ENCODE results near the gene TECTA. TPM values are rescaled to one million over a fixed set of nuclear protein-coding genes. Genes with fewer than 3 reads are reported as not detected.

The TECTA gene
- total RNA-seq, 2 experiments from 2014 or later: 0.23 to 0.30 TPM

DNA sequence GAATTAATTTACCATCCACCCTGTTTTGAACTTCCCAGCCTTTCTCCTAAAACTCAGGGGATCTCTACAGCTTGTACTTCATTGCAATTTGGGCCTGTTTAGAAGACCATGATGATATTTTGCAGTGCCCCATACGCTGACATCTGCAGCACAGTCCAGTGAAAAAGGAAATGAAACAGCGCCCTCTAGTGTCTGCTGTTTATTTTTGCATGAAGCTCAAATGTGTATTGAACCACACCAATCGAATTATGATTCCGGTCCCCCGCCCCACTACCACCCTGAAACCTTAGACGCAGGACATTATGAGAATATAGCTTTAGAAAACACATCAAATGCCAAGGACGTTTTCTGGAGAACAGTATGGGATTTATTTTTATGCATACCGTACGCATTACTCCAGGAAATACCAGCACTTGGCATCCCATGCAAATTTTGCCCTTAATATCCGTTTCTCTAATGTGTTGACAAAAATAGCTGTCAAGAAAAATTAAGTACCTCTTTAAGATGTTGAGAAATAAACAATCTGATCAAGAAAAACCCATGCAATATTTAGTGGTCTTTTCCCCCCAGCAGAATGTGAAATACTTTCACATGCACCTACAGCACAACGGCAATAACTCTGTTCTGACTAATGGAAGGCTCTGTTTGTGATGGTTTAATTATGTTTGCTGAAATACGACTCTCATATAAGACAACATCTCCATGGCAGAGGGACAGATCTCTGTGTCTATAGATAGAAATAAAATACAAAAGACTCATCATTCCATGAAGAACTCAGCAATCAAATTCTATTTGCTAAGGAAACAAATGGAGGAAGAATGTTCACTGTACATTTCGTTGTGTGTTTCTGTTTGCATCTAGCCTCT lies 93.9 kb downstream of the TECTA start:
- H3K36me3 Mint-ChIP-seq: no peaks in the 10 kb centered on the region
- H3K4me1 Mint-ChIP-seq: peaks cover 7% of the 10 kb centered on the region
- DNase-seq (no peak), ATAC-seq (ENCODE audit: low read depth) (peak; percentile 82)
- H3K27me3 Mint-ChIP-seq: peaks cover 24% of the 10 kb centered on the region
- H3K4me3 Mint-ChIP-seq: no peak overlapping the region
- no peak overlapping the region for H3K27ac Mint-ChIP-seq
- H3K9me3 Mint-ChIP-seq: no peaks in the 10 kb centered on the region
- POLR2A ChIA-PET: no interaction called here

DNA sequence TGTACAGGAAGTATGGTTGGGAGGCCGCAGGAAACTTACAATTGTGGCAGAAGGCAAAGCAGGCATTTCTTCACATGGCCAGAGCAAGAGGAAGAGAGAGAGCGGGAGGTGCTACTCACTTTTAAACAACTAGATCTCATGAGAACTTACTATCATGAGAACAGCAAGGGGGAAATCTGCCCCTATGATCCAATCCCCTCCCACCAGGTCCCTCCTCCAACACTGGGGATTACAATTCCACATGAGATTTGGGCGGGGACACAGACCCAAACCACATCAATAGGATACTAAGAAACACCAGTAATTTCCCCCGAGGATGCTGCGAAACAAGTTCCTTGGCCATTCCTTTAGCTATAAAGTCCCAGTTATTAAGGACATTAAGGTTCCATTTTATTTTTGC lies 97.4 kb downstream of the TECTA start:
- no peaks in the 10 kb centered on the region for H3K9me3 Mint-ChIP-seq
- H3K4me3 Mint-ChIP-seq: no peak overlapping the region
- POLR2A ChIA-PET: no interaction called here
- H3K27ac Mint-ChIP-seq: no peak overlapping the region
- ATAC-seq (ENCODE audit: low read depth): no peak
- DNase-seq: no peak
- H3K4me1 Mint-ChIP-seq: peaks cover 7% of the 10 kb centered on the region
- no peaks in the 10 kb centered on the region for H3K36me3 Mint-ChIP-seq
- peaks cover 25% of the 10 kb centered on the region for H3K27me3 Mint-ChIP-seq

DNA sequence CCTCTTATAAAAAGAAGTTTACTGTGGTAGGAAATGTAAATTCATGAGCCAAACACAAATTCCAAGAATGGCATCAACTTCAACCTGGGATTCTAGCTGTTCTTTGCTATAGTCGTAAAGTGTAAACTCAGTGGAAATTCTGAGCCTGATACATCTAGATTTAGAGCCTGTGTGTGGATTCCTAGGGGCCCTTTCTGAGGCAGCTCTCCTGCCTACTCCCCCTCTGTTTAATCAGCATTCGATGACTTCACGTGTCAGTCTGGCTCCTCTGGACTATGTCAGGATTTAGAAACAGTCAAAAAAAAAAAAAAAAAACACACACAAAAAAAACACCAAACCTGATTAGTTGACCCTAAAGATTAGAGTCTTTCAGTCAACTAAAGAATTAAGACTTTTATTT lies 98.5 kb downstream of the TECTA start:
- no peak for ATAC-seq (ENCODE audit: low read depth)
- no peak overlapping the region for H3K27ac Mint-ChIP-seq
- no peaks in the 10 kb centered on the region for H3K36me3 Mint-ChIP-seq
- no peak for DNase-seq
- POLR2A ChIA-PET: no interaction called here
- no peaks in the 10 kb centered on the region for H3K9me3 Mint-ChIP-seq
- peaks cover 7% of the 10 kb centered on the region for H3K4me1 Mint-ChIP-seq
- H3K4me3 Mint-ChIP-seq: no peak overlapping the region
- H3K27me3 Mint-ChIP-seq: peaks cover 32% of the 10 kb centered on the region

DNA sequence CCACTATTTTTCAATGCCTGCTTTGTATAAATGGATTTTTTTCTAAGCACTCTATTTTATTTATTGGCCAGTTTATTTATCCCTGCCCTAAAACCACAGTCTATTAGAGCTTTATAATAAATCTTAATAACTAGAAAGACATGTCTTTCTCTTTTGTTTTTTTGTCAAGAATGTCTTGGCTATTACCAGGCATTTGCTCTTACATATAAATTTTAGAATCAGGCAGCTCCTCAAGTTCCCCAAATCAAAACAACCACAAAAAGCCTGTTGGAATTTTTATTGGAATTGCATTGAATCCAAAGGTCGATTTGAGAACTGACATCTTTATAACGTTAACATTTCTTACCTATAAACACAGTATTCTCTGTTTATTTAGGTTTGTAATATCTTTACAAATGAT lies 105.8 kb downstream of the TECTA start:
- POLR2A ChIA-PET: no interaction called here

DNA sequence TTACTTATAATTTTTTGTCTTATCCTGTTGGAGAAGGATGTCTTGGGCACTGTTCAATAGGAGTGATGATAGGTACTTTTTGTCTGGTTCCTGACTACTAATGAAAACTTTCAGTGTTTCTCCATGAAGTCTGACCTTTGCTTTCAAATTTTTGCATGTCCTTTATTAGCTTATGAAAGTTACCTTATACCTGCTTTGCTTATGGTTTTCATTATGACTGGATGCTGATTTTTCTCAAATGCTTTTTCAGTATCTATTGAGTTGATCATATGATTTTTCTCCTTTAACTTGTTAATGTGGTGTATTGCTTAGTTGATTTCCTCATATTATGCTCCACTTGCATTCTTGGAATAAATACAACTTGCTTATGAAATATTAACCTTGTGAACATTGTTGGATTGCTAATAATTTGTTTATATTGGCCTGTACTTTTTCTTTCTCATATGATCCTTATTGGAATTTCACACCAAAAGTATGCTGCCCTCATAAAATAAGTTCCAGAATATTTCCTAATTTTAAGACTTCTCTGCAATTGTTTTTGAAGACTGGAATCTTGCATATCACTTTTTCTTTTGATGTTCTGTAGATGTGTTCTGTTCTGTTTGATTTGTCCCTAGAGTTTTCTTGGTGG lies 106.6 kb downstream of the TECTA start:
- no peak overlapping the region for H3K4me3 Mint-ChIP-seq
- no peak for DNase-seq
- ATAC-seq (ENCODE audit: low read depth): no peak
- no peaks in the 10 kb centered on the region for H3K9me3 Mint-ChIP-seq
- H3K36me3 Mint-ChIP-seq: no peaks in the 10 kb centered on the region
- H3K4me1 Mint-ChIP-seq: peaks cover 5% of the 10 kb centered on the region
- POLR2A ChIA-PET: no interaction called here
- H3K27ac Mint-ChIP-seq: no peak overlapping the region
- peaks cover 29% of the 10 kb centered on the region for H3K27me3 Mint-ChIP-seq

More for the DNA sequence above, 105.8 kb downstream of the TECTA start:
- H3K27me3 Mint-ChIP-seq: peaks cover 24% of the 10 kb centered on the region
- no peaks in the 10 kb centered on the region for H3K9me3 Mint-ChIP-seq
- no peak overlapping the region for H3K4me3 Mint-ChIP-seq
- no peak for ATAC-seq (ENCODE audit: low read depth)
- no peaks in the 10 kb centered on the region for H3K36me3 Mint-ChIP-seq
- no peaks in the 10 kb centered on the region for H3K4me1 Mint-ChIP-seq
- H3K27ac Mint-ChIP-seq: no peak overlapping the region
- no peak for DNase-seq

DNA sequence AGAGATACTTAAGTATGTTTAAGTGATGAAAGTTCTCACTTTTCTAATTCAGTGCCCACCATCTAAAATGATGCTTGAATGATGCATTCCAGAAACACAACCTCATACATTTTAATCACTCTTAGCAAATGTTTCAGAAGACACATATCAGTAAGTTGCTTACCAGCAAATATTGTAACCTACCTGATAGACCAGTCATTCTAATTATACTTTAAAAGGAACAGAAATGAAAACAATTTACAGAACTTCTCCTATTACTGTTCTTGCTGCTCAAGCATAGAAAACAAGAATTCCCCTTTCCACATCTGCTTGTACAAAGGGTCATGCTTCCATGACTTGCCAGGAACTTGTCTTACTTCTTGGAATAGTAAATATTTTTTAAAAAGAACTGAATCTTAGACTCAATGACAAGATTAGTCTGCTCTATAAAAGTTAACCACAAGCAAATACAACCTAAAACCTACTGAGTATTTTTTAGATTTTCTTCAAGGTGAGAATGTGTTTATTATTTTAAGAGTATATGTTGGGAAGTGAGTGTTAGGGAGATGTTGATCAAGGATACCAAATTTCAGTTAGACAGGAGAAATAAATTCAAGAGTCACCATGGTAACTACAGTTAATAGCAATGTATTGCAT lies 109.5 kb downstream of the TECTA start:
- Mint-ChIP-seq H3K27ac (no peak overlapping the region), H3K9me3 (no peaks in the 10 kb centered on the region), H3K27me3 (peaks cover 37% of the 10 kb centered on the region), H3K4me1 (peaks cover 5% of the 10 kb centered on the region), H3K36me3 (no peaks in the 10 kb centered on the region), H3K4me3 (no peak overlapping the region)
- DNase-seq (no peak), ATAC-seq (ENCODE audit: low read depth) (no peak)
- POLR2A ChIA-PET: no interaction called here

DNA sequence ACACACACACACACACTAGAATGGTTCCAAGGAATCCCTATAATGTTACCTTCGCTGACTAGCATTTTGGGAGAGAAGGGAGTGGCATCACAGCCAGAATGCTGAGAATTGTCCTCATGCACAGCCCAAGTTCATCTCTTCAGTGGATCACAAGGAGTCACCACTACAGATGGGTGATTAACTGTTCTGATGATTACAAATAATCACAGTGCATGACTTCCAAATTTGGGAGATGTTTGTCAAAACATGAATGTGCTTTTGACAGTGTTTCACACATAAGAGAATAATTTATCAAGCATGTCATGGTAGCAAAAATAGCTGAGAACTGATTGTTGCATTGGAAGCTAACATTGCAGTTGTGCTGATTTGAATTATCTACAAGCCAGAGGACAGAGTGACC lies 110.6 kb downstream of the TECTA start:
- POLR2A ChIA-PET: no interaction called here
- H3K4me3 Mint-ChIP-seq: no peak overlapping the region
- DNase-seq: no peak
- no peak overlapping the region for H3K27ac Mint-ChIP-seq
- H3K36me3 Mint-ChIP-seq: no peaks in the 10 kb centered on the region
- no peak for ATAC-seq (ENCODE audit: low read depth)
- H3K27me3 Mint-ChIP-seq: peaks cover 37% of the 10 kb centered on the region
- no peaks in the 10 kb centered on the region for H3K9me3 Mint-ChIP-seq
- H3K4me1 Mint-ChIP-seq: peaks cover 5% of the 10 kb centered on the region

DNA sequence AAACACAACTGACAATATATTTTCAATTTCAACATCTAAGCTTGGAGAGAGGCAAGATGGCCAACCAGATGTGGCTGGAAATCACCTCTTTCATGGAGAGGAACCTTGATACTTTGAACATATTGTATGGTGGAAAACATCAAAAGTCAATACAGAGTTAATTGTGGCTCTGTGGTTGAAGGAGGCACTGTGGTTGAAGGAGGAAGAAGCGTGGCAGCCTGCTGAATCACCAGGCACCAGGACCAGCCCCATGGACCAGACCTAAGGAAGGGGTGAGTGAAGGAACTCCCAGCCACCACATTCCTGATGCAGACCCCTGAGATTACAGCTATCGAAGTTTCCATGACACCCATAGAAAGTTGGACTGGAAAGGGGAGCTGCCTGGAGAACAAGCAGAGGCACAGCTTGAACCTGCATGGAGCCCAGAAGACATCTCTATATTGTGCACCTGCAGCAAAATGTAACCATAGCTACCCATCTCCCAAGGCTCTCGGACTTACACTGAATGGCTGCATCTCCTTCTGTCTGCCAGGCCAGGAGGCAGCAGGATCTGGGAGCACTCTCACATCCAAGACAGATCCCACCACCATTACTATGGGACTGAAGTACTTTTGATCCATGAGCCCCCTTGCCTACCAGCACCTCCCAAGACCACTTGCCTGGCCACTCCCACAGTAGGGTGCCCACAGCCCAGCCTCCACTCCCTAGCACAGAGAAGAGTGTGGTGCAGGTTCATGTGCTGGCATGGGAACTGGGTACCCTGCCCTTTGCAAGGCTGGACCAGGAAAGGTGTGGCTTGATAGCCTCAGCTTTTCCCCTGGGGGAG lies 111.7 kb downstream of the TECTA start:
- DNase-seq (no peak), ATAC-seq (ENCODE audit: low read depth) (no peak)
- H3K36me3 Mint-ChIP-seq: no peaks in the 10 kb centered on the region
- no peak overlapping the region for H3K4me3 Mint-ChIP-seq
- no peaks in the 10 kb centered on the region for H3K9me3 Mint-ChIP-seq
- POLR2A ChIA-PET: no interaction called here
- peaks cover 41% of the 10 kb centered on the region for H3K27me3 Mint-ChIP-seq
- H3K4me1 Mint-ChIP-seq: peaks cover 5% of the 10 kb centered on the region
- no peak overlapping the region for H3K27ac Mint-ChIP-seq

DNA sequence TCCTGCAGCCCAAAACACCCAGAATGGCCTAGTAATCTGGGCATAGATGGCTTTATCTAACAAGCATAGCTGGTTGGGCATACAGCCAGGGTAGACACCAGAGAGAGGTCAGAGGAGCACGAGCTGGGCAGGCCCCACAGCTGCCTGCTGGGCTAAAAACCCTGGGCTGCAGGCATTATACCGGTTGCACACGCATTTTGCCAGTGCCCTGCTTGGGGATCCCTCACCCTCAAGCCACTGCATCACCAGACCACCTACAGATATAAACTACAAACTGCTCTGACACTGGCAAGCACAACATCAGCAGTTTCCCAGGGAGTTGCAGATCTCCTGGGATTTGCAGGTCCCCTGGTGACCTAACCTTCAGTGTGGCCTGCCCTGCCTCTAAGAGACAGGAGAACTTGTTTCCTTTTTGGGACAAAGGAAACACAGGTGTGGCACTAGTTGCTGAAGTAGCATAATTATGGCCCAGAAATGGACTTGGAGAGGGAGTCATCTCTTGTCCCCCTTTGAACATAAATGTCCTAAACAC lies 112.4 kb downstream of the TECTA start:
- ATAC-seq (ENCODE audit: low read depth): no peak
- no peak overlapping the region for H3K27ac Mint-ChIP-seq
- H3K4me1 Mint-ChIP-seq: peaks cover 5% of the 10 kb centered on the region
- H3K4me3 Mint-ChIP-seq: no peak overlapping the region
- POLR2A ChIA-PET: no interaction called here
- H3K9me3 Mint-ChIP-seq: no peaks in the 10 kb centered on the region
- peaks cover 41% of the 10 kb centered on the region for H3K27me3 Mint-ChIP-seq
- no peaks in the 10 kb centered on the region for H3K36me3 Mint-ChIP-seq
- DNase-seq: no peak

DNA sequence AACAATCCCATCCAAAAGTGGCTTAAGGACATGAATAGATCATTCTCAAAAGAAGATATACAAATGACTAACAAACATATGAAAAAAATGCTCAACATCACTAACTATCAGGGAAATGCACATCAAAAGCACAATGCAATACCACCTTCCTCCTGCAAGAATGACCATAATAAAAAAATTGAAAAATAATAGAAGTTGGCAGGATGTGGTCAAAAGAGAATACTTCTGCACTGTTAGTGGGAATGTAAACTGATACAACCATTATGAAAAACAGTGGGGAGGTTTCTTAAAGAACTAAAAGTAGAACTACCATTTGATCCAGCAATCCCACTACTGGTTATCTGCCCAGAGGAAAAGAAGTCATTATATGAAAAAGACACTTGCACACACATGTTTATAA lies 113.8 kb downstream of the TECTA start:
- Mint-ChIP-seq H3K4me1 (peaks cover 5% of the 10 kb centered on the region), H3K9me3 (no peaks in the 10 kb centered on the region), H3K36me3 (no peaks in the 10 kb centered on the region), H3K4me3 (no peak overlapping the region), H3K27ac (no peak overlapping the region), H3K27me3 (peaks cover 48% of the 10 kb centered on the region)
- DNase-seq (no peak), ATAC-seq (ENCODE audit: low read depth) (no peak)
- POLR2A ChIA-PET: no interaction called here

DNA sequence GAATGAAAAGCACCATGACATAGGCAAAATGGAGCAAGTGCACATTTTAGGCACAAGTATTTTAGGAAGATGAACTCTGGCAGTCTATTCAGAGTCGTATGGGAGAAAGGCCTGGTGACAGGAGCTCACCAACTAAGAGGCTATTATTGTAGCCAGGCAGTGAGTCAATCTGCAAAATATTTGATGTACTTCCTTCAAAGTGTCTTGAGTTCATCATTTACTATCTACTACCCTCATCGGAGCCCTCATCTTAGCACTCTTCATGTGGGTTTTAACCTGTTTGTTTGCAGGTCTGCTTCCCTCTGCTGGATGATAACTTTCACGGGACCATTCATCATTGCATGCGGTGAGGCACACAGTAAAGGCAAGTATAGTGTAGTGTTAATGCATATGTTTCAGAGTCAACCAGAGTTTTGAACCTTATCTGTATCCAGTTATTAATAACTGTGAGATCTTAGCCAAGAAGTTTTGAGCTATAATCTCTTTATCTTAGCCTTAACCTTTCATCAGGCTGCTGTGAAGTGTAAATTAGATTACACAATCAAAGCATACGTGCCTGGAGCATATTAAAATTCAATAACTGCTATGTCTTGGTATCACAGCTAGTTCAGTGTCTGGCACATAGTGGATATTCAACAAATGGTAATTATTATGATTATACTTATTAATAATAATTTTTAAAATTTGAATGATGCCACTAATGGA lies 120.6 kb downstream of the TECTA start:
- Mint-ChIP-seq H3K9me3 (no peaks in the 10 kb centered on the region), H3K27me3 (peaks cover 34% of the 10 kb centered on the region), H3K4me3 (no peak overlapping the region), H3K36me3 (no peaks in the 10 kb centered on the region), H3K27ac (no peak overlapping the region), H3K4me1 (no peaks in the 10 kb centered on the region)
- POLR2A ChIA-PET: no interaction called here
- ATAC-seq (ENCODE audit: low read depth): no peak
- no peak for DNase-seq

DNA sequence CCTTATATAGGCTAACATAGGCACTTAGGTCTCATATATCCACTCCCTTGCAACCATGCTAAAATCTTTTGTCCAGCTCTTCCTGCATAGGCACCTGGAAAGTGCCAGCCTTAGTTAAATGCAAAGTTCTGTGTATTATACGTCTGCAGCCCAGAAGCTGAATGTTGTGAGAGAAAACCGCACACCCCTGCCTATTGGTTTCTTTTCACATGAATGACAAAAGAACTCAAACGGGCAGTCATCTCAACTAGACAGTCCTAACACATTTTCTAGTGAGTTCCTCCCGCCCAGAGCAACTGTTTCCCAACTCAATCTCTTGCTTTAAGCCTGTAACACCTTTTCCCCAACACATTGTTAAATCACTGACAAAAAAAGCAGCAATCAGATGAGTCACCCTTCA lies 122.1 kb downstream of the TECTA start:
- no peak for DNase-seq
- ATAC-seq (ENCODE audit: low read depth): no peak
- H3K9me3 Mint-ChIP-seq: no peaks in the 10 kb centered on the region
- POLR2A ChIA-PET: no interaction called here
- H3K36me3 Mint-ChIP-seq: no peaks in the 10 kb centered on the region
- no peak overlapping the region for H3K4me3 Mint-ChIP-seq
- no peak overlapping the region for H3K27ac Mint-ChIP-seq
- H3K4me1 Mint-ChIP-seq: no peaks in the 10 kb centered on the region
- peaks cover 30% of the 10 kb centered on the region for H3K27me3 Mint-ChIP-seq

DNA sequence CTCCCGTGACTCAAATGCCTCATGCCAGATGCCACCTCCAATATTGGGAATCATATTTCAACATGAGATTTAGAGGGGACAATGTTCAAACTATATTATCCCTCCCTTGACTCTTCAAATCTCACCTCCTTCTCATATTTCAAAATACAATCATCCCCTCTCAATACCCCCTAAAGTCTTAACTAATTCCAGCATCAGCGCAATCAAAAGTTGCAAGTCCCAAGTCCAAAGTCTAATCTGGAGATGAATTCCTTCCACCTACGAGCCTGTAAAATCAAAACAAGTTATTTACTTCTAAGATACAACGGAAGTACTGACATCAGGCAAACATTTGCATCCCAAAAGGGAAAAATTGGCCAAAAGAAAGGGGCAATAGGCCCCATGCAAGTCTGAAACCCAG lies 124.3 kb downstream of the TECTA start:
- Mint-ChIP-seq H3K27me3 (peaks cover 28% of the 10 kb centered on the region), H3K9me3 (no peaks in the 10 kb centered on the region), H3K4me3 (no peak overlapping the region), H3K27ac (no peak overlapping the region), H3K4me1 (no peaks in the 10 kb centered on the region), H3K36me3 (no peaks in the 10 kb centered on the region)
- POLR2A ChIA-PET: no interaction called here
- ATAC-seq (ENCODE audit: low read depth) (no peak), DNase-seq (no peak)
